ENCODE results near the gene MAN2B1.
"Not testable (repeated sequence)": the region's sequence is repeated elsewhere in the genome, so short reads cannot be mapped to it uniquely, and the experiment has no call there.

DNA sequence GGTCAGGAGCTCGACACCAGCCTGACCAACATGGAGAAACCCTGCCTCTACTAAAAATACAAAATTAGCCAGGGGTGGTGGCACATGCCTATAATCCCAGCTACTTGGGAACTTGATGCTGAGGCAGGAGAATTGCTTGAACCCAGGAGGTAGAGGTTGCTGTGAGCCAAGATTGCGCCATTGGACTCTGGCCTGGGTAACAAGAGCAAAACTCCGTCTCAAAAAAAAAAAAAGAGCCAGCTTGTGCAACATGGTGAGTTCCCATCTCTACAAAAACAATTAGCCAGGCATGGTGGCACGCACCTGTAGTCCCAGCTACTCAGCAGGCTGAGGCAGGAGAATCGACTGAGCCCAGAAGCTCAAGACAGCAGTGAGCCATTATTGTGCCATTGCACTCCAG lies 11.5 kb upstream of the MAN2B1 start:
- TF ChIP-seq, protein P1, sequence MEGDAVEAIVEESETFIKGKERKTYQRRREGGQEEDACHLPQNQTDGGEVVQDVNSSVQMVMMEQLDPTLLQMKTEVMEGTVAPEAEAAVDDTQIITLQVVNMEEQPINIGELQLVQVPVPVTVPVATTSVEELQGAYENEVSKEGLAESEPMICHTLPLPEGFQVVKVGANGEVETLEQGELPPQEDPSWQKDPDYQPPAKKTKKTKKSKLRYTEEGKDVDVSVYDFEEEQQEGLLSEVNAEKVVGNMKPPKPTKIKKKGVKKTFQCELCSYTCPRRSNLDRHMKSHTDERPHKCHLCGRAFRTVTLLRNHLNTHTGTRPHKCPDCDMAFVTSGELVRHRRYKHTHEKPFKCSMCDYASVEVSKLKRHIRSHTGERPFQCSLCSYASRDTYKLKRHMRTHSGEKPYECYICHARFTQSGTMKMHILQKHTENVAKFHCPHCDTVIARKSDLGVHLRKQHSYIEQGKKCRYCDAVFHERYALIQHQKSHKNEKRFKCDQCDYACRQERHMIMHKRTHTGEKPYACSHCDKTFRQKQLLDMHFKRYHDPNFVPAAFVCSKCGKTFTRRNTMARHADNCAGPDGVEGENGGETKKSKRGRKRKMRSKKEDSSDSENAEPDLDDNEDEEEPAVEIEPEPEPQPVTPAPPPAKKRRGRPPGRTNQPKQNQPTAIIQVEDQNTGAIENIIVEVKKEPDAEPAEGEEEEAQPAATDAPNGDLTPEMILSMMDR (conservative IDR thresholded peaks at IDR 0.05 in 1 of 2, IDR thresholded peaks at IDR 0.05 in 1 of 2; ENCODE audit: extremely low read depth in 1 of 2, insufficient read depth in 1 of 2, low read depth in 1 of 2, low read length in 2 of 2) = not testable (repeated sequence)
- TF ChIP-seq EZH2 (IDR thresholded peaks at IDR 0.05; ENCODE audit: borderline replicate concordance, low read length) = not testable (repeated sequence)

Measured in mammary epithelial cell (primary cell).